SK-N-MC (cell line): ENCODE results near the gene CTNS.

Experiments used
- EZH2 ChIP-seq: fragments of 200-600 bp; sonication (generic); IDR thresholded peaks from one replicate; pipeline ENCODE4 v1.6.1; 2017; ENCODE audit warnings: antibody characterized with exemption
- POLR2AphosphoS5 ChIP-seq: IDR thresholded peaks from 2 replicates; pipeline ENCODE4 v1.6.1; 2012; ENCODE audit warnings: mild to moderate bottlenecking, low read depth, low read length, borderline replicate concordance

GRCh38 chr17:3596804-3597464 lies 39.6 kb upstream of the CTNS start:
- TF ChIP-seq POLR2AphosphoS5: no peak
- no peak for TF ChIP-seq EZH2
